ENCODE measurements around the gene PLEKHB1.

Gene PLEKHB1

DNA sequence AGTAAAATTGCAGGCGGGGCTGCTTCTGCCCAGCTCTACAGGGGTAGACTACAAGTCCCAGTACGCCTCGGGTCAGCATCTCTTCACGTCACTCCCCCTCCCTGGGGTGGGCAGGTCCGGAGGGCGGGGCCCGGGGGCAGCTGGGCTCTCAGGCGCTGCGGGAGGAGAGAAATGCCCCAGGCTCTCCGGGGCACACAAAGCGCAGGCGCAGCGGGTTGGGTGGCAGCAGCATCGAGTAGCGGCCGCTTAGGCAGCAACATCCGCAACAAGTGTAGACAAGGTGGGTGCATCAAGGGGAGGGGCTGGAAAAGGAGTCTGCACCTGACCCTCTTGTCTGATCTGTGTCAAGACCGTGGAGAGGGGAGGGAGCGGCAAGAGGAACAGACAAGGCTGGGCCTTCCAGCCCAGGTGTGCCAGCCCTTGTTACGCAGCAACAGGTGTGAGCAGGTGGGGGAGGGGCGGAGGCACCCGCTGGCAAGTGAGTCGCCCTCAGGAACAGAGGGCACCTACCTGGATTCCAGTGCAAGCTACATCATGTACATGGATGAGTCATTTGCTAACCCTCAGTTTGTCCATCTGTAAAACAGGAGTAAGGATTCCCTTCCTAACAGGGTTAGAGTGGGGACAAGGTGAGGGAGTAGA, 1.2 kb downstream of the PLEKHB1 start:
- Histone ChIP-seq H3F3A (ENCODE audit: insufficient read depth) (no peaks in the 10 kb centered on the region), H3K36me3 (ENCODE audit: low read length) (no peaks in the 10 kb centered on the region), H2AFZ (ENCODE audit: low read depth, low read length, severe bottlenecking) (peak overlapping the region; percentile 68), H3K27ac (ENCODE audit: low read depth, low read length) (no peak overlapping the region), H3K4me2 (ENCODE audit: low read depth, low read length, poor library complexity, severe bottlenecking) (peak overlapping the region; percentile 55), H3K79me2 (ENCODE audit: insufficient read depth, low read length) (no peaks in the 10 kb centered on the region), H3K9me3 (ENCODE audit: insufficient read depth, low read length) (no peaks in the 10 kb centered on the region), H3K27me3 (ENCODE audit: low read length) (no peaks in the 10 kb centered on the region), H3K9ac (ENCODE audit: low read length) (peak overlapping the region; percentile 28; the same call in 1 of the 2 replicates), H4K20me1 (ENCODE audit: low read depth, low read length) (no peaks in the 10 kb centered on the region), H3K4me3 (ENCODE audit: insufficient read depth, low read length, poor library complexity, severe bottlenecking) (no peak overlapping the region), H3K9me2 (replicated peaks; ENCODE audit: insufficient read depth, low read length) (no peaks in the 10 kb centered on the region)
- TF ChIP-seq CTCF (IDR thresholded peaks at IDR 0.05; ENCODE audit: insufficient read depth, low read length, poor library complexity, severe bottlenecking) (no peak), EZH2phosphoT487 (conservative IDR thresholded peaks at IDR 0.05; ENCODE audit: low read length) (no peak)

DNA sequence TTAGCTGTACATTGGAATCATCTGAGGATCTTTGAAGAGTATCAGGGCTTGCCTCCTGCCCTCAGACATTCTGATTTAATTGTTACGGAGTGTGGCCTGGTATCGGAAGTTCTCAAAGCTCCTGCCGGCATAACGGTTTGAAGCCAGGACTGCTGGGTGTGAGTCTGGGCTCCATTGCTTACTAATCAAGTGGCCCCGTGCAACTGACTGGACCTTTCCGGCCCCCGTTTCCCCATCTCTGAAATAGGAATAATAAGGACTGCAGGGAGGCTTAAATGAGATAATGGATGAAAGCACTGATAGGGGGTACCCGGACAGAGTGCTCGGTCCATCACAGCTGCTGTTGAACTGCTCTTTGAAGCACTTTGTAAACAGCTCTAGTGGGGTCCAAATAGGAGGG, 1.7 kb downstream of the PLEKHB1 start:
- H3F3A ChIP-seq (ENCODE audit: insufficient read depth), result no peaks in the 10 kb centered on the region
- no peaks in the 10 kb centered on the region for H3K27me3 ChIP-seq (ENCODE audit: low read length)
- H3K9me3 ChIP-seq (ENCODE audit: insufficient read depth, low read length), result no peaks in the 10 kb centered on the region
- no peaks in the 10 kb centered on the region for H3K79me2 ChIP-seq (ENCODE audit: insufficient read depth, low read length)
- H3K9ac ChIP-seq (ENCODE audit: low read length), result no peak overlapping the region
- H3K9me2 ChIP-seq (replicated peaks; ENCODE audit: insufficient read depth, low read length), result no peaks in the 10 kb centered on the region
- no peak overlapping the region for H2AFZ ChIP-seq (ENCODE audit: low read depth, low read length, severe bottlenecking)
- no peak overlapping the region for H3K4me3 ChIP-seq (ENCODE audit: insufficient read depth, low read length, poor library complexity, severe bottlenecking)
- TF ChIP-seq EZH2phosphoT487 (conservative IDR thresholded peaks at IDR 0.05; ENCODE audit: low read length) (no peak), CTCF (IDR thresholded peaks at IDR 0.05; ENCODE audit: insufficient read depth, low read length, poor library complexity, severe bottlenecking) (no peak)
- H3K36me3 ChIP-seq (ENCODE audit: low read length), result no peaks in the 10 kb centered on the region
- no peak overlapping the region for H3K27ac ChIP-seq (ENCODE audit: low read depth, low read length)
- peak overlapping the region; percentile 55 for H3K4me2 ChIP-seq (ENCODE audit: low read depth, low read length, poor library complexity, severe bottlenecking)
- no peaks in the 10 kb centered on the region for H4K20me1 ChIP-seq (ENCODE audit: low read depth, low read length)

DNA sequence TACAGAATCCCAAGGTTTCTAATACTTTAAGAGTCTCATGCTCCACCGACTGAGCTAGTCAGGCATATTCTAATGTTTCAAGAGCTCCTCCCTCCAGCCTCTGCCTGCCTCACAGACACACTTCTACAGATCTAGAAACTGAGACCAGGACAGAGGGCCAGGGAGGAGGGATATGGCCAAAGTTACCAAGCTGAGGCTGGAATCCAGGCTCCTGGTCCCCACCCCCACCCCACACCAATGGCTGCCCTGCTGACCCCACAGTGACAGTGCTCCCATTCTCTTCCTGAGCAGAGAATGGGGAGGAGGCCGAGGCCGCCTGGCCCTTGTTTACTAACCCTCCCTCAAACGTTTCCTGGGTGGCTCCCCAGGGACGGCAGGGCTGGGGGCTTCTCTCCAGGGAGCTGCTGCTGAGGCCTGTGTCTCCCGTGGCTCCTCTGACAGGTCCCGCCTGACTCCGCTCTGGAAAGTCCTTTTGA, 2.2 kb downstream of the PLEKHB1 start:
- Histone ChIP-seq H3K9me3 (ENCODE audit: insufficient read depth, low read length) (no peaks in the 10 kb centered on the region), H3K9ac (ENCODE audit: low read length) (no peak overlapping the region), H3K79me2 (ENCODE audit: insufficient read depth, low read length) (no peaks in the 10 kb centered on the region), H3K27me3 (ENCODE audit: low read length) (no peaks in the 10 kb centered on the region), H3K9me2 (replicated peaks; ENCODE audit: insufficient read depth, low read length) (no peaks in the 10 kb centered on the region), H3K27ac (ENCODE audit: low read depth, low read length) (no peak overlapping the region), H3K4me2 (ENCODE audit: low read depth, low read length, poor library complexity, severe bottlenecking) (no peak overlapping the region), H4K20me1 (ENCODE audit: low read depth, low read length) (no peaks in the 10 kb centered on the region), H3F3A (ENCODE audit: insufficient read depth) (no peaks in the 10 kb centered on the region), H3K4me3 (ENCODE audit: insufficient read depth, low read length, poor library complexity, severe bottlenecking) (no peak overlapping the region), H2AFZ (ENCODE audit: low read depth, low read length, severe bottlenecking) (no peak overlapping the region), H3K36me3 (ENCODE audit: low read length) (no peaks in the 10 kb centered on the region)
- TF ChIP-seq EZH2phosphoT487 (conservative IDR thresholded peaks at IDR 0.05; ENCODE audit: low read length) (no peak), CTCF (IDR thresholded peaks at IDR 0.05; ENCODE audit: insufficient read depth, low read length, poor library complexity, severe bottlenecking) (no peak)

Data from SU-DHL-6 (cell line).